ENCODE data around the gene KLHL28. TPM values are rescaled to one million over a fixed set of nuclear protein-coding genes. Genes with fewer than 3 reads are reported as not detected.

KLHL28 gene, protein sequence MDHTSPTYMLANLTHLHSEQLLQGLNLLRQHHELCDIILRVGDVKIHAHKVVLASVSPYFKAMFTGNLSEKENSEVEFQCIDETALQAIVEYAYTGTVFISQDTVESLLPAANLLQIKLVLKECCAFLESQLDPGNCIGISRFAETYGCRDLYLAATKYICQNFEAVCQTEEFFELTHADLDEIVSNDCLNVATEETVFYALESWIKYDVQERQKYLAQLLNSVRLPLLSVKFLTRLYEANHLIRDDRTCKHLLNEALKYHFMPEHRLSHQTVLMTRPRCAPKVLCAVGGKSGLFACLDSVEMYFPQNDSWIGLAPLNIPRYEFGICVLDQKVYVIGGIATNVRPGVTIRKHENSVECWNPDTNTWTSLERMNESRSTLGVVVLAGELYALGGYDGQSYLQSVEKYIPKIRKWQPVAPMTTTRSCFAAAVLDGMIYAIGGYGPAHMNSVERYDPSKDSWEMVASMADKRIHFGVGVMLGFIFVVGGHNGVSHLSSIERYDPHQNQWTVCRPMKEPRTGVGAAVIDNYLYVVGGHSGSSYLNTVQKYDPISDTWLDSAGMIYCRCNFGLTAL
- total RNA-seq (7.3 and 8.4 TPM in 2 replicates), polyA plus RNA-seq (2.9 and 3.3 TPM in 2 replicates), polyA minus RNA-seq (17.2 and 18.1 TPM in 2 replicates), Bru-seq, nascent RNA (percentile 79 among the genes with signal in this experiment), BruChase-seq, experiment 1, labeled RNA remaining after a 6-hour chase (percentile 57 among the genes with signal in this experiment), BruChase-seq, experiment 2, labeled RNA remaining after a 2-hour chase (percentile 75 among the genes with signal in this experiment)
- 2.2 and 2.3 TPM in 2 replicates for polyA plus RNA-seq (2011; cell fraction: cytosol; rRNA removed)
- polyA plus RNA-seq (2011; cell fraction: nucleus; rRNA removed), result 4.2 and 5.8 TPM in 2 replicates
- polyA plus RNA-seq (2012), result 4.3 and 4.7 TPM in 2 replicates
- 3.2 TPM for polyA minus RNA-seq (2011; cell fraction: cytosol; rRNA and poly(A)+ RNA removed)
- 19.5 and 19.7 TPM in 2 replicates for polyA minus RNA-seq (2011; cell fraction: nucleus; rRNA and poly(A)+ RNA removed)
- long read RNA-seq, full-length matches to known transcripts, result 3 of 24 reads
- long read RNA-seq, partial matches to known transcripts, result 8 of 24 reads
- long read RNA-seq, other reads (novel, unspliced or antisense), result 13 of 24 reads

GRCh38 chr14:44961554-44962333, at the start of gene KLHL28, which contains the start of gene TOGARAM1:
KLHL28 (minus strand) TSS chr14:44961947; CDS start chr14:44945928, 16,019 bp downstream.
TOGARAM1 (plus strand) TSS chr14:44962190; CDS start chr14:44962422, 232 bp downstream.
- dilution Hi-C loops (cut with MboI; ENCODE audit: extremely low pct_ligation_motif_present, low sequenced_read_pairs), result no loop called here
- intact Hi-C loops (cut with micrococcal nuclease), result loop anchor here (1.0 to 5.0 kb wide), 5 partner anchors 49 to 292 kb away; partner anchors contain the start of genes FKBP3, MIS18BP1 and PRPF39
- Histone ChIP-seq H3K79me2 (ENCODE audit: control insufficient read depth, insufficient read depth, low read length) (peaks cover 69% of the 10 kb centered on the region), H3K4me1 (ENCODE audit: control insufficient read depth, extremely low read depth, insufficient read depth, low read length) (peaks cover 34% of the 10 kb centered on the region), H3K36me3 (ENCODE audit: control insufficient read depth in 2 of 2, extremely low read depth in 1 of 2, insufficient read depth in 2 of 2, low read length in 2 of 2) (no peaks in the 10 kb centered on the region), H3K27ac (ENCODE audit: insufficient read depth, low read depth, low read length) (peak within 1 kb of the TSS; percentile 60), H3K27me3 (ENCODE audit: control insufficient read depth in 2 of 2, insufficient read depth in 2 of 2, low read length in 2 of 2) (no peaks in the 10 kb centered on the region), H3K9me3 (replicated peaks; ENCODE audit: control insufficient read depth, insufficient read depth, low read length) (no peaks in the 10 kb centered on the region), H2AFZ (ENCODE audit: low read depth, low read length) (peak within 1 kb of the TSS; percentile 91), H3K4me2 (ENCODE audit: insufficient read depth, low read length) (peak within 1 kb of the TSS; percentile 99), H3K9me1 (replicated peaks; ENCODE audit: control insufficient read depth, extremely low read depth, insufficient read depth, low read length) (no peaks in the 10 kb centered on the region), H3K9ac (replicated peaks; ENCODE audit: extremely low read depth, insufficient read depth, low read length) (peak within 1 kb of the TSS; percentile 84), H3K4me3 (replicated peaks in 1 of 3; ENCODE audit: insufficient read depth in 1 of 3, low read depth in 1 of 3, low read length in 3 of 3) (peak within 1 kb of the TSS; percentile 71 to 83 (median 72)), H4K20me1 (replicated peaks; ENCODE audit: control insufficient read depth, extremely low read depth, insufficient read depth, low read length) (peaks cover 3% of the 10 kb centered on the region)
- BruUV-seq (replicated peaks), result TSS peak; percentile 63
- FAIRE-seq (peak; percentile 98), DNase-seq (ENCODE audit: low read depth, low spot score) (peak; percentile 100)
- CTCF ChIA-PET, result interaction anchor here (1.0 to 3.5 kb wide), 4 partner anchors 48 to 307 kb away, joined by 3 to 22 read pairs (median 6); partner anchors contain the start of genes FKBP3 and MIS18BP1
- TF ChIP-seq MAX (IDR thresholded peaks at IDR 0.05; ENCODE audit: insufficient read depth, insufficient read length) (peak; percentile 98), FOS (IDR thresholded peaks at IDR 0.05; ENCODE audit: borderline replicate concordance, insufficient read depth, low read length) (no peak), POLR2AphosphoS5 (IDR thresholded peaks at IDR 0.05; ENCODE audit: insufficient read depth, low read depth, low read length) (peak; percentile 90), POLR2A (IDR thresholded peaks at IDR 0.05; ENCODE audit: low read depth, low read length) (peak; percentile 95), GATA2 (IDR thresholded peaks at IDR 0.05; ENCODE audit: insufficient read depth, insufficient read length, low read depth, low read length) (peak; percentile 55), MYC (IDR thresholded peaks at IDR 0.05; ENCODE audit: low read depth, low read length) (peak; percentile 3), EZH2 (IDR thresholded peaks at IDR 0.05; ENCODE audit: borderline replicate concordance, low read depth, low read length, severe bottlenecking) (no peak), JUN (IDR thresholded peaks at IDR 0.05; ENCODE audit: borderline replicate concordance, insufficient read depth, insufficient read length, low read depth) (no peak)
- TF ChIP-seq, protein P1, sequence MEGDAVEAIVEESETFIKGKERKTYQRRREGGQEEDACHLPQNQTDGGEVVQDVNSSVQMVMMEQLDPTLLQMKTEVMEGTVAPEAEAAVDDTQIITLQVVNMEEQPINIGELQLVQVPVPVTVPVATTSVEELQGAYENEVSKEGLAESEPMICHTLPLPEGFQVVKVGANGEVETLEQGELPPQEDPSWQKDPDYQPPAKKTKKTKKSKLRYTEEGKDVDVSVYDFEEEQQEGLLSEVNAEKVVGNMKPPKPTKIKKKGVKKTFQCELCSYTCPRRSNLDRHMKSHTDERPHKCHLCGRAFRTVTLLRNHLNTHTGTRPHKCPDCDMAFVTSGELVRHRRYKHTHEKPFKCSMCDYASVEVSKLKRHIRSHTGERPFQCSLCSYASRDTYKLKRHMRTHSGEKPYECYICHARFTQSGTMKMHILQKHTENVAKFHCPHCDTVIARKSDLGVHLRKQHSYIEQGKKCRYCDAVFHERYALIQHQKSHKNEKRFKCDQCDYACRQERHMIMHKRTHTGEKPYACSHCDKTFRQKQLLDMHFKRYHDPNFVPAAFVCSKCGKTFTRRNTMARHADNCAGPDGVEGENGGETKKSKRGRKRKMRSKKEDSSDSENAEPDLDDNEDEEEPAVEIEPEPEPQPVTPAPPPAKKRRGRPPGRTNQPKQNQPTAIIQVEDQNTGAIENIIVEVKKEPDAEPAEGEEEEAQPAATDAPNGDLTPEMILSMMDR (IDR thresholded peaks at IDR 0.05; ENCODE audit: extremely low read depth in 1 of 2, insufficient read depth in 1 of 2, low read depth in 1 of 2, low read length in 2 of 2), result no peak
- POLR2A ChIA-PET, result interaction anchor here (0.7 to 1.1 kb wide), 4 partner anchors 64 to 292 kb away, joined by 3 to 7 read pairs (median 3); partner anchors contain the start of gene MIS18BP1

All from endothelial cell of umbilical vein (primary cell).